GM19397 (cell line): ENCODE data around the gene SLC9A8.

Source experiments
- ATAC-seq: cut with Tn5 transposase; IDR thresholded peaks from one replicate; pipeline ENCODE4 v1.9.1; 2021; ENCODE audit warnings: mild to moderate bottlenecking, moderate library complexity; ENCODE audit not compliant: unreplicated experiment

The SLC9A8 gene

GRCh38 chr20:49871391-49871948 lies 58.8 kb downstream of the SLC9A8 start:
- ATAC-seq: no peak

- ATAC-seq: no peak
These were observed 59.4 kb downstream of the SLC9A8 start for GRCh38 chr20:49872056-49872455.

DNA sequence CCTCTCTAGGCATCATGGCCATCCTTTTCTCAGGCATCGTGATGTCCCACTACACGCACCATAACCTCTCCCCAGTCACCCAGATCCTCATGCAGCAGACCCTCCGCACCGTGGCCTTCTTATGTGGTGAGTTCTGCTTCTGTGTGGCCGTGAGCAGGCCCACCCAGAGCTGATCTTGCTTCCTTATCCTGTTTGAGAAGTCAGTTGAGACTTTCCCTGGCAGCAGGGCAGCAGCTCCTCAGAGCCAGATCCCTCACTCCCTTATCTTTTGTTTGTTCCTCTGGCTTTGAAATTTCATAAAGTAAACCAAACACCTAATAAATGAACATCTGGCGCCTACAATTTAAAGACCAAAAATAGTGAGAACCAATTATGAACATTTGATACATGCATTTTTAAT lies 62.1 kb downstream of the SLC9A8 start:
- ATAC-seq: no peak

GRCh38 chr20:49877386-49877921 lies 64.8 kb downstream of the SLC9A8 start:
- ATAC-seq: no peak

DNA sequence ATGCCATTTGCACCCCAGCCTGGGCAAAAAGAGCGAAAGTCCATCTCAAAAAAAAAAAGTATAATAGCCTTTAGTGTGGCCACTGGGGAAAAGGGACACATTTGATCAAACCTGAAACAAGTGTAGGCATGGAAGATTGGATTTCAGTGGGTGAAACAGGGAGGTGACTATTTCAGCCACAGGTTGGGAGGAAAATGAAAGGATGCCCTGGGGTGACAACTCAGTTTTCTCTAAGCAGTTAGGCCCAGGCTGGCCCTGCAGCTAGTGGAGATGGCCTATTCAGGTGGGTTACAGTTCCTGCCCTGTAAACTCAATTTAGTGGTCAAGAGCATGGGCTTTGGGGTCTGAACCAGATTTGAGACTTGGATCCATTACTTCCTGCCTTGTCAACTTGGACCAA lies 66.3 kb downstream of the SLC9A8 start:
- no peak for ATAC-seq

DNA sequence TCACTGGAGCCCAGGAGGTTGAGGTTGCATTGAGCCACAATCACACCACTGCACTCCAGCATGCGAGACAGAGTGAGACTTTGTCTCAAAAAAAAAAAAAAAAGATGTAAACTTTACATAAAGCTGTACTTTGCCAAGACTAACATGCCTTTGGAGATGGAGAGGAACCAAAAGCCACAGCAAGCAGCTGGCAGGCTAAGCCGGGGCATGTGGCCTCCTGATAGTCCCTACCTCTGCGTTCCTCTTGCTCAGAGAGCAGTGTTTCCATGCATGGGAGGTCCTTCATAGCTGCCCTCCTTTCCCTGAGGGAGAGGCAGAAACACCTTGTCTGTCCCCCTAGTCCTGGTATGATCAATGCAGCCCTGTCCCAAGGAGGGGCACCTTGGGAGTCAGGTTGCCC lies 67.5 kb downstream of the SLC9A8 start:
- no peak for ATAC-seq

DNA sequence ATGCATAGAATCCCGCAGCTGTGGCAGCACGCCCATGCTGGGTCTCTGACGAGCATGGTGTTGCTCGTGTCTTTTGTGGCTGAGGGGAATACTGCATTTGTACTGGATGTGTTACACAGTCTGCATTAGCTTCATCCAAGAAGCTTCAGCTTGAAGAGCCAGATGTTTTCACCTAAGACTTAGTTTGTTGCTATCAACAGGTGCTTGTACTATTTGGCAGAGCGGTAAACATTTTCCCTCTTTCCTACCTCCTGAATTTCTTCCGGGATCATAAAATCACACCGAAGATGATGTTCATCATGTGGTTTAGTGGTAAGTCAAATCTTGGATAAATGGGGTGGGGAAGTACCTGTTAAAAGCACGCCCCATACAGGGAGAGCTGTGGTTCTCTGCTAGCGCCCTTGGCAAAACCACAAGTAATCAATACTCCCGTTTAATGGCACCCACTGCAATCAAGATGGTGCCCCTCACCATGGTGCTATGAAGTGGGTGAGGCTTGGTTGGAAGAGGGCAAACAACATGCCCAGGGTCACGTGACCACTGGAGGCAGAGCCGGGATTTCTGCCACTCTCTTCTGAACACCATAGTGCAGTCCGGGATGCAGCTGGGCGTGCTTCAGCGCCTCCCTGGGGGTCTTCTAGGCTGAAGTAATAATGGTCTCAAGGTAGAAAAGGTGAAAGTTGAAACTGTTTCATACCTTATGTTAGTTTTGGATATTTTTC lies 68.3 kb downstream of the SLC9A8 start:
- ATAC-seq: no peak

- no peak for ATAC-seq
These were observed 69.7 kb downstream of the SLC9A8 start for GRCh38 chr20:49882171-49882970.

- ATAC-seq: no peak
These were observed 70.7 kb downstream of the SLC9A8 start for GRCh38 chr20:49883246-49883802.

DNA sequence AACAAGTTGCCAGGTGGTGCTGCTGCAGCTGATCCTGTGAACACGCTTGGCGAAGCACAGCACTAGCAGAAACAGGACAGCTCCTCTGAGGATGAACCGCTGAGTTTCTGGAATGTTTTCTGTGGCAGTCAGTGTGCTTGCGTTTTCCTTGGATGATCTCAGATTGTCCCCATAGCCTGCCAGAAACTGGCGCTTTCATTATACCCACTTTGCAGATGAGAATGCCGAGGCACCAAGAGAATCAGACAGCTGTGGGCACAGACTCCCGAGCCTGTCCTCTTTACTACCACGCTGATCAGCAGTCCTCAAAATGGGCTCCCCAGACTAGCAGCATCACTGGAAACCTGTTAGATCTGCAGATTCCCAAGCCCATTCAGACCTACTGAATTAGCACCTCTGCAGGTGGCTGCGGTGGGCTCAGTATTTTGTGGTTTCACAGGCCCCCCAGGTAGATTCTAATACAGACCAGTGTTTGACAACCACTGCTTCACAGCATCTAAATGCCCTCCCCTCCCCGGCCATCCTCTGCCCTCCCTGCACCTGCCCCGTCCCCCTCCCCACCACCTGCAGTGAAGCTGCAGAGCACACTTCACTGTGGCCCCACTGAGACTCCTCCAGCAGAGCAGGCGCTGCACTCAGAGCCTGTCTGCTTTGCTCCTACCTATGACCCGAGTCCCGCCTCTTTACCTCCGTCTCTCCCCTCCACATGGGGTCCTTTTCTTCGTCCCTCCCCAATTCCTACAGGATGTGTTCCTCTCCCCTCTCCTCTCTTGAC lies 73.1 kb downstream of the SLC9A8 start:
- ATAC-seq: no peak

GRCh38 chr20:49886571-49887213 lies 74.1 kb downstream of the SLC9A8 start:
- ATAC-seq: no peak

- ATAC-seq: no peak
These were observed 74.9 kb downstream of the SLC9A8 start for GRCh38 chr20:49887251-49888211.

GRCh38 chr20:49888212-49889000 lies 75.8 kb downstream of the SLC9A8 start:
- ATAC-seq: no peak

DNA sequence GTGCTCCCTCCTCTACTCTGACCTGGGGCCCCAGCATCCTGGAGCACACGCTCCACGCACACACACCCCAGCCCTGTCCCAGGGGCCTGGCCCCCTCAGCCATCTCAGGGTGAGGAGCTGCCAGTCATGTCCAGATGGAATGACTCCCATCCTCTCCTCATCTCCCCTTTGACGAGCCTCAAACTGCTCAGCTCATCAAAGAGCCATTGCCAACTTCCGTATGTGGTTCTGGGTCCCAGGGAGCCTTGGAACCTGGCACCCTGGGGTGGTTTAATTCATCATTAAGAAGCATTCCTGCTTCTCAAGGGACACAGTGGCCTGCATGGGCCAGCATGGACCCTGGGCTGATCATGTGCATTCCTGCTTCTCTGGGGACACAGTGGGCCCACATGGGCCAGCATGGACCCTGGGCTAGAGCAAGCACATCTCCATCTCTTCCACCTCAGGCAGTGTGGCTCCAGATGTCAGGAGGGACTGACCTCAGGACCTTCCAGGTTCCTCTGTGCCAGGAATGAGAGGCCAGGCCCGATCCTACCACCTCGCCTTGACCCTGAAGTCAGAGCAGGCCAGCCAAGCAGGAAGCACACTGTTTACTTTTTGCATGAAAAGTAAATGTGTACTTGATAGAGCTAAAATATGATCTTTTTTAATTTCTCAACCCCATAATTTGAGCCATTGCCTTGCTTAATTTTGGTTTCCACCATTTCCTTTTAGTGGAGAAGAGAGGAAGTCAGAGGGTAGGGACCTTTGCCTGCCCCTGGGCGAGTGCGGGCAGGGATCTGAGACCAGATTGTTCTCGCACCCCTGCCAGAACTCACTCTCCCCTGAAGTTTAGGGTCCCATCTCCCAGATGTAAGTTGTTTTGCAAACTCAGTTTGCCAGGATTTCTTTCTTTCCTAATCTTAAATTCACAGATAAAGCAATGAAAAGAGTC lies 76.6 kb downstream of the SLC9A8 start:
- no peak for ATAC-seq

GRCh38 chr20:49889935-49890333 lies 77.3 kb downstream of the SLC9A8 start:
- ATAC-seq: no peak

DNA sequence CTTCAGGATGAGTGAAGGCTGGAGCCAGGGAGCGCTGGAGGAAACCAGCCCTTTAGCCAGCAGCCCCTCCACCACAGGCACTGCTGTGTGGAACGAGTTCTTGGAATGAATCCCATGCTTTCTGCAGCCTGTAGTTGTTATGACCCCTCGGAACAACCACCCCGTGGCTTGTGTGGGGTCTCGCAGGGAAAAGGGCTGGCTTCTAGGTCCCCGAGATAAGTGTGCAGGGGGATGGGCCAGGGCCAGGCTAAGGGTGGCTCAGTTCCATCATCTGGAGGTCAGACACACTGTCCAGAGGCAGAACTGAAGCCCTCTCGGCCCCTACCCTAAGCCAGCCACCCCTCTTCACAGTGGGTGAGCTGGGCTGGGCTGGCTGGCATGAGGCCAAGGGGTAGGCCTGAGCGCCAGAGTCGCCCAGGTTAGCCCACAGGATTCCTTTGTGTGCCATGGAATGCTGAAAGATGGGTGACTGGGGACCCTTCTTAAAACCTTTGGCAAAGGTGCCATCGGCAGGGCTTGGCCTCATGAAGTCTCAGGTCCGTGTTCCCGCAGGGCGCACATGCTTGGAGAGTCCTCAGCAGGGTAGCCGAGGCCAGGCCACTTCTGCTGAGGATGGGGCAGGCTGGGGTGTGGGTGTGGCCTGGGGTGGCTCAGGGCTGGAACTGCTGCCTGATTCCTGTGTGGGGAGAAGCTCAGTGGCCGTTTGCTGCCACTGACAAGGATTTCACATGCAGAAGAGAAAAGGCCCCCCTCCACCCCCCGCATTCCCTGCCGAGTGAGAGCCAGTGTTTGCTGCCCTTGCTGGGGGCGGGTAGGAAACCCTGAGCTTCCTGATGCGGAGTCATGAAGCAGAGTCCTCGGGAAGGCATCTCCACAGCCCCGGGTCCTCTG lies 78.1 kb downstream of the SLC9A8 start:
- ATAC-seq: no peak
